Hematopoietic multipotent progenitor cell treated with erythropoietin and hydrocortisone succinate and interleukin-3 and kit ligand, for 17 days (in vitro differentiated cells): ENCODE measurements around the gene KRTAP2-2.

Experiments used
- DNase-seq: peaks from one replicate; pipeline ENCODE4 v3.0.0-alpha.2; 2015; ENCODE audit warnings: low spot score

The KRTAP2-2 gene

GRCh38 chr17:41020336-41020735 lies 34.7 kb downstream of the KRTAP2-2 start:
- no peak for DNase-seq

GRCh38 chr17:41019415-41019814 lies 35.6 kb downstream of the KRTAP2-2 start:
- DNase-seq, result no peak

GRCh38 chr17:41018541-41018940 lies 36.5 kb downstream of the KRTAP2-2 start:
- no peak for DNase-seq

GRCh38 chr17:41016578-41017215 lies 38.3 kb downstream of the KRTAP2-2 start:
- DNase-seq, result no peak

- DNase-seq, result no peak
Observed at GRCh38 chr17:41015454-41015853, 39.6 kb downstream of the KRTAP2-2 start.

- DNase-seq, result no peak
Observed at GRCh38 chr17:41013606-41014005, 41.4 kb downstream of the KRTAP2-2 start.

- DNase-seq, result no peak
Observed at GRCh38 chr17:41013181-41013580, 41.8 kb downstream of the KRTAP2-2 start.

GRCh38 chr17:41012326-41013120 lies 42.5 kb downstream of the KRTAP2-2 start:
- DNase-seq, result no peak

GRCh38 chr17:41010441-41010840 lies 44.6 kb downstream of the KRTAP2-2 start:
- no peak for DNase-seq

- no peak for DNase-seq
Observed at GRCh38 chr17:41009936-41010335, 45.1 kb downstream of the KRTAP2-2 start.

GRCh38 chr17:41009301-41009760 lies 45.7 kb downstream of the KRTAP2-2 start:
- DNase-seq, result no peak

- no peak for DNase-seq
Observed at GRCh38 chr17:41008811-41009210, 46.2 kb downstream of the KRTAP2-2 start, which contains the start of gene KRTAP3-1. Gene KRTAP3-1 (minus strand): TSS chr17:41009128. CDS start chr17:41009074, 54 bp downstream.
